Lower leg skin (tissue), 4 donors: ENCODE data around the gene LMO3. TPM values are rescaled to one million over a fixed set of nuclear protein-coding genes. Genes with fewer than 3 reads are reported as not detected.

ENCODE experiments used
- DNase-seq, 2 donors: peaks; one replicate each; pipeline ENCODE4 v3.0.0-alpha.2; 2019; ENCODE audit warnings: low spot score in 2 of 2
- H3K4me3 ChIP-seq: fragments of 200-600 bp; sonication (generic); 2 replicates; pipeline ENCODE4 v1.5.1; 2017; ENCODE audit warnings: mild to moderate bottlenecking, low read depth; ENCODE audit not compliant: poor library complexity, severe bottlenecking
- CTCF ChIP-seq, 3 donors: fragments of 450-650 bp; IDR thresholded peaks; one replicate each; pipeline ENCODE4 v1.5.1; 2016; ENCODE audit warnings: antibody characterized with exemption in 3 of 3, mild to moderate bottlenecking in 3 of 3, moderate library complexity in 2 of 3
- POLR2A ChIP-seq, 2 donors: fragments of 450-650 bp; IDR thresholded peaks; one replicate each; pipeline ENCODE4 v1.6.1; 2016 to 2017; ENCODE audit warnings: antibody characterized with exemption in 2 of 2, mild to moderate bottlenecking in 1 of 2, moderate library complexity in 1 of 2
- WGBS, 2 donors: methylation state at CpG; one replicate each; pipeline ENCODE4 v1.1.5; 2018; 5-methylcytosine and 5-hydroxymethylcytosine counted together
- intact Hi-C: fragments of 100-400 bp; cut with DNase I; formaldehyde crosslinking; loops from one replicate; pipeline ENCODE4 v1.15.0; 2023; ENCODE audit warnings: low total_unique reads
- total RNA-seq, 4 donors: library from RNA; depleted of rRNA; stranded (reverse); fragments of >200 nt; gene quantifications; one replicate each; pipeline ENCODE4 v1.1.0, GENCODE V29; 2016

The LMO3 gene
- total RNA-seq, 4 donors from 2014 or later: 1.7 to 5.8 (median 3.4) TPM

DNA sequence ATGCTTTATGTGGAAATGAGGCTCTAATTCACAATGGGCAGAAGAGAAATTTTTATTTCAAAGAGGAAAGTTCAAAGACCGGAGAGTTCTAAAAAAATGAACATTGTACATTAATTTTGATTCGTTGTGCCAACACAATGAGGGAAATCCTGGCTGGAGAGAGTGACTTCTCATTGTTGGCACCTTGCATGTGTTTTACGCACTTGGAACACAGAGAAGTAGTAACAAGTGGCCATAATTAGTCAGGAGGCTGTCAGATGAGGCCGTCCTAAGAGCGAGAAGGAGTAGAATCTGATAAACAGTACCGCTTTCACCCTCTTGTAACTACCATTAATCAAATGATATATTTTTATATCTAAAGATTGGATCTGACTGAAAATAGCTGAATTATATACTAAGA lies 6.9 kb downstream of the LMO3 start:
- TF ChIP-seq CTCF (IDR thresholded peaks at IDR 0.05): no peak
- TF ChIP-seq POLR2A (IDR thresholded peaks at IDR 0.05): no peak
- intact Hi-C loops: no loop called here
- WGBS, 2 donors: 83 to 88% methylated on average over 6 of the region's 6 CpGs
- DNase-seq: no peak
- H3K4me3 ChIP-seq: no peak overlapping the region

DNA sequence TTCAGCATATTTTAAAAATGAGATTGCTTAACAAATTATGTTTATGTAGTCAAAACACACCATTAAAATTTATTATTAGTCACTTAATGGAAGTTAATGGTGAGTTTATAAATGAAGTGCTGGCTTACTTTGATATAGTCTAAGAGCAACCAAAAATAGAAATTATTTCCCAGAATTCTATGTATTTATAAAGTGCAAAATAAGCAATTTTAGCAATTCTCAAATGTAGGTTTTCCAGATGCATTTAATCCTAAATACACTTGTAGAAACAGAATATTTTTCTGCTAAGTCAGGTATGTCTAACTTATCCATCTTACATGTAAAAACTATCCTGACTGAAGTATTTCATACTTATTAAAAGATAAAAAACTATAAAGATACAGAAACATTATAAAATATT lies 11.2 kb downstream of the LMO3 start:
- intact Hi-C loops: no loop called here
- H3K4me3 ChIP-seq: no peak overlapping the region
- no peak for TF ChIP-seq POLR2A (IDR thresholded peaks at IDR 0.05)
- TF ChIP-seq CTCF (IDR thresholded peaks at IDR 0.05): no peak
- DNase-seq: no peak

GRCh38 chr12:16593546-16593945 lies 12.4 kb downstream of the LMO3 start:
- 41 to 56% methylated on average over 2 of the region's 2 CpGs for WGBS, 2 donors
- intact Hi-C loops: no loop called here
- DNase-seq: no peak
- no peak for TF ChIP-seq POLR2A (IDR thresholded peaks at IDR 0.05)
- no peak for TF ChIP-seq CTCF (IDR thresholded peaks at IDR 0.05)
- H3K4me3 ChIP-seq: no peak overlapping the region

GRCh38 chr12:16590645-16591044 lies 15.3 kb downstream of the LMO3 start:
- 86 to 90% methylated on average over 3 of the region's 3 CpGs for WGBS, 2 donors
- DNase-seq: no peak
- no peak for TF ChIP-seq CTCF (IDR thresholded peaks at IDR 0.05)
- no peak for TF ChIP-seq POLR2A (IDR thresholded peaks at IDR 0.05)
- no peak overlapping the region for H3K4me3 ChIP-seq
- intact Hi-C loops: no loop called here

GRCh38 chr12:16588812-16589211 lies 17.1 kb downstream of the LMO3 start:
- WGBS, 2 donors: 83 to 86% methylated on average over 6 of the region's 6 CpGs
- intact Hi-C loops: no loop called here
- TF ChIP-seq POLR2A (IDR thresholded peaks at IDR 0.05) (no peak), CTCF (IDR thresholded peaks at IDR 0.05) (no peak)
- no peak overlapping the region for H3K4me3 ChIP-seq
- DNase-seq: no peak

GRCh38 chr12:16587514-16587913 lies 18.4 kb downstream of the LMO3 start:
- 84 to 88% methylated on average over 1 of the region's 1 CpG for WGBS, 2 donors
- H3K4me3 ChIP-seq: no peak overlapping the region
- no peak for DNase-seq
- TF ChIP-seq CTCF (IDR thresholded peaks at IDR 0.05) (no peak), POLR2A (IDR thresholded peaks at IDR 0.05) (no peak)
- intact Hi-C loops: no loop called here
